WERI-Rb-1 (cell line): Measurements from ENCODE around the gene PPY.

Experiments used
- DNase-seq: peaks from one replicate; pipeline ENCODE4 v3.0.0-alpha.2; 2020
- H3K27ac ChIP-seq: fragments of 250-450 bp; sonication (Bioruptor Pico); 2 replicates; pipeline ENCODE4 v1.5.1; 2020; ENCODE audit warnings: mild to moderate bottlenecking, moderate library complexity
- H3K27me3 ChIP-seq: fragments of 250-450 bp; sonication (Bioruptor Pico); 2 replicates; pipeline ENCODE4 v1.5.1; 2021; ENCODE audit warnings: mild to moderate bottlenecking, low read depth, moderate library complexity; ENCODE audit not compliant: insufficient read depth, severe bottlenecking
- H3K36me3 ChIP-seq: fragments of 250-450 bp; sonication (Bioruptor Pico); 2 replicates; pipeline ENCODE4 v1.5.1; 2020; ENCODE audit warnings: mild to moderate bottlenecking, moderate library complexity
- H3K4me3 ChIP-seq: 2 replicates; pipeline ENCODE4 v1.5.1; 2011; ENCODE audit warnings: low read depth, mild to moderate bottlenecking, control low read depth, low read length
- H3K9me3 ChIP-seq: fragments of 250-450 bp; sonication (Bioruptor Pico); 2 replicates; pipeline ENCODE4 v1.5.1; 2021; ENCODE audit warnings: mild to moderate bottlenecking, moderate library complexity; ENCODE audit not compliant: severe bottlenecking
- TF ChIP-seq, protein P1 (sequence below): IDR thresholded peaks from 2 replicates; pipeline ENCODE4 v1.5.1; 2011; ENCODE audit warnings: low read depth, mild to moderate bottlenecking, control low read depth, inconsistent platforms, low read length

Gene PPY

DNA sequence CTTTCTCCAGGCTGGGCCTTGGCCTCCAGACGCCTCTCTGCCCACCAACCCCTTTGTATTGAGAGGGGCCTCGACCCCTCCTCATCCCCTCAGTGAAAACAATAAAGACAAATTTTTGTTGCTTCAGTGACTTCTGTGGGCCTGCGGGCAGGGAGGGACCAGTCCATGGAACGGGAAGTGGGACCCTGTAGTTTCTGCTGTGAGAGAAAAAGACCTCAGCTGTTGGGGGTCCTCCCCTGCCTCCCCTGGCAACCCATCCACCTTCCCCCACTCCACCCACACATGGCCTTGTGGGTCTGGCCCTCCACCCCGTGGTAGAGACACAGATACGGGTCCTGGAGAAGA, 3.5 kb downstream of the PPY start:
- no peaks in the 10 kb centered on the region for H3K9me3 ChIP-seq
- H3K36me3 ChIP-seq = no peaks in the 10 kb centered on the region
- no peak overlapping the region for H3K4me3 ChIP-seq
- H3K27me3 ChIP-seq = peaks cover 2% of the 10 kb centered on the region
- DNase-seq = no peak
- TF ChIP-seq, protein P1, sequence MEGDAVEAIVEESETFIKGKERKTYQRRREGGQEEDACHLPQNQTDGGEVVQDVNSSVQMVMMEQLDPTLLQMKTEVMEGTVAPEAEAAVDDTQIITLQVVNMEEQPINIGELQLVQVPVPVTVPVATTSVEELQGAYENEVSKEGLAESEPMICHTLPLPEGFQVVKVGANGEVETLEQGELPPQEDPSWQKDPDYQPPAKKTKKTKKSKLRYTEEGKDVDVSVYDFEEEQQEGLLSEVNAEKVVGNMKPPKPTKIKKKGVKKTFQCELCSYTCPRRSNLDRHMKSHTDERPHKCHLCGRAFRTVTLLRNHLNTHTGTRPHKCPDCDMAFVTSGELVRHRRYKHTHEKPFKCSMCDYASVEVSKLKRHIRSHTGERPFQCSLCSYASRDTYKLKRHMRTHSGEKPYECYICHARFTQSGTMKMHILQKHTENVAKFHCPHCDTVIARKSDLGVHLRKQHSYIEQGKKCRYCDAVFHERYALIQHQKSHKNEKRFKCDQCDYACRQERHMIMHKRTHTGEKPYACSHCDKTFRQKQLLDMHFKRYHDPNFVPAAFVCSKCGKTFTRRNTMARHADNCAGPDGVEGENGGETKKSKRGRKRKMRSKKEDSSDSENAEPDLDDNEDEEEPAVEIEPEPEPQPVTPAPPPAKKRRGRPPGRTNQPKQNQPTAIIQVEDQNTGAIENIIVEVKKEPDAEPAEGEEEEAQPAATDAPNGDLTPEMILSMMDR = no peak
- H3K27ac ChIP-seq = no peak overlapping the region

- H3K27ac ChIP-seq = no peak overlapping the region
- no peaks in the 10 kb centered on the region for H3K36me3 ChIP-seq
- peaks cover 2% of the 10 kb centered on the region for H3K27me3 ChIP-seq
- no peak overlapping the region for H3K4me3 ChIP-seq
- TF ChIP-seq, protein P1 = no peak
- DNase-seq = no peak
- H3K9me3 ChIP-seq = peaks cover 2% of the 10 kb centered on the region
Observed at GRCh38 chr17:43936434-43936833, 5.8 kb downstream of the PPY start.

DNA sequence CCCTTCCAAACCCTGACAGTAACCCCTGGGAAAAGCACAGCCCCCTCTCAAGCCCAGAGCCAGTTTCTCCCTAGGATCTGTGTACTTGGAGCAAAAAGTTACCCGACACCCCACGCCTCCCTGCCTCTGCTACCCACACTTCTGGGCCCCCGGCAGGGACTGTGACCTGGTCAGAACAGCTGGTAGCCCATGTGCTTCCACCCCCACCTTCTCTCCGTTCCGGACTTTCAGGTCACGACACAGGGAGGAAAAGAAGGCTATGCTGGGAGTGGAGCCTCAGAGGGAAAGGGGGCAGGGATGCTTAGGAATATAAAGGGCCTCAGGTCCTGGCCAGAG, 6.4 kb downstream of the PPY start:
- Histone ChIP-seq H3K27ac (no peak overlapping the region), H3K27me3 (peaks cover 2% of the 10 kb centered on the region), H3K4me3 (no peak overlapping the region), H3K9me3 (peaks cover 2% of the 10 kb centered on the region), H3K36me3 (no peaks in the 10 kb centered on the region)
- TF ChIP-seq, protein P1 = no peak
- DNase-seq = no peak

GRCh38 chr17:43935204-43935925, 6.9 kb downstream of the PPY start:
- DNase-seq = no peak
- TF ChIP-seq, protein P1 = no peak

DNA sequence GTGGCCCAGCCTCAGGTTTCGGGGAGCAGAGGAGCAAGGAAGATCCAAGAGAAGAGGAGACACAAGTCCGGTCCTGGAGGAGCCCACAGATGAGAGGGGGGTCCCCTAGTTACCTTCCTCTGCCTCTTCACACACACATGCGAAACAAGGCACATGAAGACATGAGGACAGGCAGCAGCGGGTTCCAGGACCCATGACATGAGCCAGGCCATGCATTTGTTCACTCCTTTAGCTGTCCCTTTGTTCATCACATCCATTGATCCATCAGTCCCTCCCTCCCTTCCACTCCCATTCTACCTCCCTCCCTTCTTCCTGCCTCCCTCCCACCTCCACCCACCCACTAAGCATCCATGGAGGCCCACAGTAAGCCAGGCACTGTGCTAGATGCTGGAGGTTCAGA, 9.4 kb downstream of the PPY start:
- no peak for DNase-seq
- H3K27ac ChIP-seq = no peak overlapping the region
- H3K36me3 ChIP-seq = no peaks in the 10 kb centered on the region
- H3K4me3 ChIP-seq = no peak overlapping the region
- H3K27me3 ChIP-seq = peaks cover 7% of the 10 kb centered on the region
- TF ChIP-seq, protein P1 = no peak
- H3K9me3 ChIP-seq = peaks cover 2% of the 10 kb centered on the region

More at GRCh38 chr17:43935204-43935925, 6.9 kb downstream of the PPY start:
- Histone ChIP-seq H3K27ac (no peak overlapping the region), H3K36me3 (no peaks in the 10 kb centered on the region), H3K4me3 (no peak overlapping the region), H3K27me3 (peaks cover 2% of the 10 kb centered on the region), H3K9me3 (peaks cover 2% of the 10 kb centered on the region)

DNA sequence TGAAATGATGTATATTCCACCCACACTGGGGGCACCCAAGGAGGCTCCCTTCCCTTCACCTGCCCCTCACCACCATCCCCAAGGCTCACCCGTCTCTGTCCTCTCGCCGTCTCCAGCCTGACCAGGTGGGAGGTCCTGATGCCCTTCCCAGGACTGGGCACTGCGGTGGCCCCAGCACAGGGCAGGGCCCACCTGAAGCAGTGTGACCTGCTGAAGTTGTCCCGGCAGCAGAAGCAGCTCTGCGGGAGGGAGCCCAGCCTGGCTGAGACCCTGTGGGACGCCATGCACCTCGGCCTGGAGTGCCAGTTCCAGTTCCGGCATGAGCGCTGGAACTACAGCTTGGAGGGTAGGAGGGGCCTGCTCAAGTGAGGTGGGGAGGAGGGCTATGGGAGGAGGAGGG, 9.9 kb downstream of the PPY start:
- TF ChIP-seq, protein P1 = no peak
- no peak overlapping the region for H3K27ac ChIP-seq

More for the DNA sequence above, 9.9 kb downstream of the PPY start:
- no peak for DNase-seq
- Histone ChIP-seq H3K4me3 (no peak overlapping the region), H3K27me3 (peaks cover 10% of the 10 kb centered on the region), H3K9me3 (peaks cover 2% of the 10 kb centered on the region), H3K36me3 (no peaks in the 10 kb centered on the region)
